Upper lobe of left lung (tissue), 4 donors: ENCODE data around the gene ATP5PF.

Experiments
- CTCF ChIP-seq, 6 experiments: fragments of 450-650 bp in 4 of 6; fragments of 200-600 bp in 2 of 6; sonication (generic) in 2 of 6; IDR thresholded peaks; one replicate each; pipeline ENCODE4 v1.5.1; 2016 to 2019; ENCODE audit warnings: antibody characterized with exemption in 6 of 6
- EP300 ChIP-seq, 4 donors: sonication (generic); formaldehyde crosslinking; IDR thresholded peaks; one replicate each; pipeline ENCODE4 v1.5.1; 2017; ENCODE audit warnings: antibody characterized with exemption in 4 of 4, control low read depth in 2 of 4
- POLR2A ChIP-seq, 4 donors: fragments of 450-650 bp; IDR thresholded peaks; one replicate each; pipeline ENCODE4 v1.5.1; 2016 to 2017; ENCODE audit warnings: antibody characterized with exemption in 4 of 4, mild to moderate bottlenecking in 2 of 4
- POLR2AphosphoS5 ChIP-seq, 2 donors: sonication (generic); formaldehyde crosslinking; IDR thresholded peaks; one replicate each; pipeline ENCODE4 v1.5.1; 2017; ENCODE audit warnings: antibody characterized with exemption in 2 of 2

- TF ChIP-seq CTCF (IDR thresholded peaks at IDR 0.05) = no peak
- no peak for TF ChIP-seq POLR2AphosphoS5 (IDR thresholded peaks at IDR 0.05)
- TF ChIP-seq POLR2A (IDR thresholded peaks at IDR 0.05) = no peak
- no peak for TF ChIP-seq EP300 (IDR thresholded peaks at IDR 0.05)
Measured at GRCh38 chr21:25776440-25776839, 41.7 kb upstream of the ATP5PF start.
